Activated CD8-positive, alpha-beta memory T cell treated with anti-CD3 and anti-CD28 coated beads for 1 hour (primary cell): ENCODE results near the gene SMCR8.
"Not testable (repeated sequence)": the region's sequence is repeated elsewhere in the genome, so short reads cannot be mapped to it uniquely, and the experiment has no call there.

Experiments used
- DNase-seq, 2 donors: peaks; one replicate each; pipeline ENCODE4 v3.0.0-alpha.2; 2020; ENCODE audit warnings: low read depth in 1 of 2; ENCODE audit errors: extremely low read depth in 1 of 2

The SMCR8 gene

GRCh38 chr17:18360518-18360917 is 45.4 kb downstream of the SMCR8 start:
- DNase-seq: no peak

DNA sequence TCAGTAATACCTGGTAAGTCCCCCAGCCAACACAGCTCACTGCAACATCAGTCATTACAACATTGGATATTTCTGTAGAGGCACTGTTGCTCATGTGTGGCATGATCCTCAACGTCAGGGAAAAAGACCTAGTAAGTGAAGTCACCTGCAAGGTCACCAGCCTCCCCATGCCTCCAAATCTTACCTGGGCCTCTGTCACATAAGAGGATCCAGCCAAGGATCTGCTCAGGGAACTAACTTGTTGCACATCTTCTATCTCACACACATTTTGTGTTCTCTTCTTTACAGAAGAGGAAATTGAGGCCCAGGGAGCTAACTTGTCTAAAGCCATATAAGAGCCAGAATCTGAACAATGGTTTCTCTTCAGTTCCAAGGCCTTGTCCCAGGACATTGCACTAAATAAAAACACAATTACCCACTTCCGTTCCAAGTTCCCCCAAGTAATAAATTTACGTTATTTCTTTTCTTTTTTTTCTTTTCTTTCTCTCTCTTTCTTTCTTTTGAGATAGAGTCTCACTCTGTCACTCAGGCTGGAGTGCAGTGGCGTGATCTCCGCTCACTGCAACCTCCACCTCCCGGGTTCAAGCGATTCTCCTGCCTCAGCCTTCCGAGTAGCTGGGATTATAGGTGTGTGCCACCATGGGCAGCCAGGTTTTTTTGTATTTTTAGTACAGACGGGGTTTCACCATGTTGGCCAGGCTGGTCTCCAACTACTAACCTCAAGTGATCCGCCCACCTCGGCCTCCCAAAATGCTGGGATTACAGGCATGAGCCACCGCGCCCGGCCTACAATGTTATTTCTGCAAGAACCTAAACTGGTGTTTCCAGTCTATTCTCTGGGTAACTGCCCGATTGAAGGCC is 47.0 kb downstream of the SMCR8 start:
- no peak for DNase-seq

DNA sequence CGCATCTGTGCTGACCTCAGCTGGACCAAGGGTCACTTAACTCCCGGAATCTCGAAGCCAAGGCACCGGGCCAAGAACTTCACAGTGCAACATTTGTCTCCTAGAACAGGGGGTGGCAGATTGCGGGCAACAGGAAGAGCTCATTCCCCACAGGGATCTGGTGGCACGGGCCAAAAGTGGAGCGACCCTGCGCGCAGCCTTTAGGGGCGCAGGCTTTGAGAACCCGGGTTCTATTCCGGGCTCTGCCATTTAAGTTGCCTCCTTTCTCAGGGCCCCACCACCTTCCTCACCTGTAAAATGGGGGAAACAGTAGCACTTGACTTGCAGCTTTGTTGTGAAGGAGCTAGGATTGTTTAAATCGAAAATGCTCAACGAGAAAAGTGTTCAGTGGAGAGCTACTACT is 47.6 kb downstream of the SMCR8 start:
- DNase-seq: no peak

- peak; percentile 63 to 85 for DNase-seq
These were observed 48.3 kb downstream of the SMCR8 start, which contains the start of gene SHMT1 for GRCh38 chr17:18363101-18364049. Gene SHMT1, minus strand, starts transcription at chr17:18363550. Its CDS starts 7,569 bp downstream, at chr17:18355981.

- no peak for DNase-seq
These were observed 49.1 kb downstream of the SMCR8 start for GRCh38 chr17:18364166-18364565.

DNA sequence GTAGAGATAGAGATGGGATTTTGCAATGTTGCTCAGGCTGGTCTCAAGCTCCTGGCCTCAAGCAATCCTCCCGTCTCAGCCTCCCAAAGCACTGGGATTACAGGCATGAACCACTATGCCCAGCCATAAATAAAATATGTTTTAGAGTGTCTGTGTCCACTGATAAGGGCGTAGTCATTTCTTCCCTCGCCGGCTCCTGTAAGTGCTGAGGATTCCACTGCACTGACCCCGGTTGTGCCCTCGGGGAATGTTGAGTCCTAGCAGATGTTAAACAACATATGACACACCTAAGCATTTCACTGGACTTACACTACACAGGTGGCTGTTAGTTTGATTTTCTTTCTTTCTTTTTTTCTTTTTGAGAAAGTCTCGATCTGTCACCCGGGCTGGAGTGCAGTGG is 53.9 kb downstream of the SMCR8 start:
- no peak for DNase-seq

GRCh38 chr17:18370761-18371160 is 55.7 kb downstream of the SMCR8 start:
- DNase-seq: no peak

DNA sequence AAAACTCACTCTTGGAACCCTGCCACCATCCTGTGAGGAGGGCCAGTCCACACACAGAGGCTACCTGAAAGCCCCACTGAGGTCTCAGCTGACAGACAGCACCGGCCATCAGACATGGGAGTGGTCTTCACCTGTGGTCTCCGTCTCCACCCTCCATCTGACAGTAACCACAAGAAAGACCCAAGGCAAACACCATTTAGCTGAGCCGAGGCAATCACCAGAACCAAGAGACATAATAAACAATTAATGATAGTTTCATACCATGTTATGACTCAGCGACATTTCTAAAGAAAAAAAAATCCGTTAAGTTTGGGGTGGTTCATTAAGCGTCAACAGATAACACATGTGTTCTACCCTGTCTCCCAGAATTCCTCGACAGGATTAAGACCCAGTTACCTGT is 56.4 kb downstream of the SMCR8 start:
- no peak for DNase-seq

- not testable (repeated sequence) for DNase-seq
These were observed 58.1 kb downstream of the SMCR8 start for GRCh38 chr17:18373181-18373580.

DNA sequence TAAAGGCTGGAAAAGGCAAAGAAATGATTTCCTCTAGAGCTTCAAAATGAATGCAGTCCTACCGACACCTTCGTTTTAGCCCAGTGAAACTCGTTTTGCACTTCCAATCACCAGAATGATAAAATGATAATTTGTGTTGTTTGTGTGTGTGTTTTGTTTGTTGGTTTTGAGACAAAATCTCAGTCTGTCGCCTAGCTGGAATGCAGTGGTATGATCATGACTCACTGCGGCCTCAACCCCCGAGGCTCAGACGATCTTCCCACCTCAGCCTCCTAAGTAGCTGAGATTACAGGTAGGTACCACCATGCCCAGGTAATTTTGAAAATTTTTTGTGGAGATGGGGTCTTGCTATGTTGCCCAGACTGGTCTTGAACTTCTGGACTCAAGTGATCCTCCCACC is 59.1 kb downstream of the SMCR8 start:
- no peak for DNase-seq
